HL-60 (cell line): ENCODE measurements around the gene TOP1.
"Not testable (repeated sequence)": the region's sequence is repeated elsewhere in the genome, so short reads cannot be mapped to it uniquely, and the experiment has no call there.

Experiments
- DNase-seq, 2 experiments: peaks; one replicate each; pipeline ENCODE4 v3.0.0-alpha.2; 2010 to 2020; ENCODE audit warnings: low read depth in 1 of 2, low spot score in 1 of 2
- H3K27ac ChIP-seq: fragments of 250-450 bp; sonication (Bioruptor Pico); replicated peaks from 2 replicates; pipeline ENCODE4 v1.5.1; 2020; ENCODE audit warnings: mild to moderate bottlenecking, moderate library complexity
- H3K27me3 ChIP-seq: fragments of 250-450 bp; sonication (Bioruptor Pico); 2 replicates; pipeline ENCODE4 v1.5.1; 2021; ENCODE audit warnings: mild to moderate bottlenecking, moderate library complexity; ENCODE audit not compliant: insufficient read depth, poor library complexity, severe bottlenecking
- H3K4me3 ChIP-seq: replicated peaks from 2 replicates; pipeline ENCODE4 v1.5.1; 2011; ENCODE audit warnings: mild to moderate bottlenecking, control low read depth, low read length; ENCODE audit not compliant: insufficient read depth
- CTCF ChIP-seq: IDR thresholded peaks from one replicate; pipeline ENCODE4 v1.5.1; 2011; ENCODE audit warnings: low read length, control low read depth, inconsistent platforms; ENCODE audit not compliant: insufficient read depth
- GABPA ChIP-seq: IDR thresholded peaks from 2 replicates; pipeline ENCODE4 v1.6.1; 2012; ENCODE audit warnings: low read depth
- POLR2AphosphoS5 ChIP-seq: IDR thresholded peaks from 2 replicates; pipeline ENCODE4 v1.6.1; 2012; ENCODE audit warnings: low read depth
- SPI1 ChIP-seq: IDR thresholded peaks from 2 replicates; pipeline ENCODE4 v1.6.1; 2012; ENCODE audit warnings: low read depth, mild to moderate bottlenecking, borderline replicate concordance
- TF ChIP-seq, protein P1 (sequence below): IDR thresholded peaks from 2 replicates; pipeline ENCODE4 v1.6.1; 2012; ENCODE audit warnings: low read depth; ENCODE audit not compliant: insufficient replicate concordance

TOP1 gene

GRCh38 chr20:41003143-41003935 lies 25.3 kb upstream of the TOP1 start:
- H3K27ac ChIP-seq: peak overlapping the region; percentile 81
- DNase-seq: peak; percentile 80 to 85
- peak; percentile 64; the same call in 1 of the 2 replicates for TF ChIP-seq SPI1
- TF ChIP-seq GABPA: no peak
- TF ChIP-seq, protein P1, sequence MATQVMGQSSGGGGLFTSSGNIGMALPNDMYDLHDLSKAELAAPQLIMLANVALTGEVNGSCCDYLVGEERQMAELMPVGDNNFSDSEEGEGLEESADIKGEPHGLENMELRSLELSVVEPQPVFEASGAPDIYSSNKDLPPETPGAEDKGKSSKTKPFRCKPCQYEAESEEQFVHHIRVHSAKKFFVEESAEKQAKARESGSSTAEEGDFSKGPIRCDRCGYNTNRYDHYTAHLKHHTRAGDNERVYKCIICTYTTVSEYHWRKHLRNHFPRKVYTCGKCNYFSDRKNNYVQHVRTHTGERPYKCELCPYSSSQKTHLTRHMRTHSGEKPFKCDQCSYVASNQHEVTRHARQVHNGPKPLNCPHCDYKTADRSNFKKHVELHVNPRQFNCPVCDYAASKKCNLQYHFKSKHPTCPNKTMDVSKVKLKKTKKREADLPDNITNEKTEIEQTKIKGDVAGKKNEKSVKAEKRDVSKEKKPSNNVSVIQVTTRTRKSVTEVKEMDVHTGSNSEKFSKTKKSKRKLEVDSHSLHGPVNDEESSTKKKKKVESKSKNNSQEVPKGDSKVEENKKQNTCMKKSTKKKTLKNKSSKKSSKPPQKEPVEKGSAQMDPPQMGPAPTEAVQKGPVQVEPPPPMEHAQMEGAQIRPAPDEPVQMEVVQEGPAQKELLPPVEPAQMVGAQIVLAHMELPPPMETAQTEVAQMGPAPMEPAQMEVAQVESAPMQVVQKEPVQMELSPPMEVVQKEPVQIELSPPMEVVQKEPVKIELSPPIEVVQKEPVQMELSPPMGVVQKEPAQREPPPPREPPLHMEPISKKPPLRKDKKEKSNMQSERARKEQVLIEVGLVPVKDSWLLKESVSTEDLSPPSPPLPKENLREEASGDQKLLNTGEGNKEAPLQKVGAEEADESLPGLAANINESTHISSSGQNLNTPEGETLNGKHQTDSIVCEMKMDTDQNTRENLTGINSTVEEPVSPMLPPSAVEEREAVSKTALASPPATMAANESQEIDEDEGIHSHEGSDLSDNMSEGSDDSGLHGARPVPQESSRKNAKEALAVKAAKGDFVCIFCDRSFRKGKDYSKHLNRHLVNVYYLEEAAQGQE: no peak
- no peak overlapping the region for H3K4me3 ChIP-seq
- no peaks in the 10 kb centered on the region for H3K27me3 ChIP-seq

DNA sequence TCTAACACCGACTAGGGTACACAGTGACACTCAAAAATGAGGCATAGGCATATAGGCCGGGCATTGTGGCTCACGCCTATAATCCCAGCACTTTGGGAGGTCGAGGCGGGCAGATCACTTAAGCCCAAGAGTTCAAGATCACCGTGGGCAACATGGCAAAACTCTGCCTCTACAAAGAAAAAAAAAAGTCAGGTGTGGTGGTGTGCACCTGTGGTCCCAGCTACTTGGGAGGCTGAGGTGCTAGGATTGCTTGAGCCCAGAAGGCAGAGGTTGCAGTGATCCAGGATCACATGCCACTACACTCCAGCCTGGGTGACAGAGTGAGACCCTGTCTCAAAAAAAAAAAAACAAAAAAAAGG lies 24.7 kb upstream of the TOP1 start:
- not testable (repeated sequence) for H3K4me3 ChIP-seq, DNase-seq, H3K27me3 ChIP-seq
- H3K27ac ChIP-seq: peak overlapping the region; percentile 81

DNA sequence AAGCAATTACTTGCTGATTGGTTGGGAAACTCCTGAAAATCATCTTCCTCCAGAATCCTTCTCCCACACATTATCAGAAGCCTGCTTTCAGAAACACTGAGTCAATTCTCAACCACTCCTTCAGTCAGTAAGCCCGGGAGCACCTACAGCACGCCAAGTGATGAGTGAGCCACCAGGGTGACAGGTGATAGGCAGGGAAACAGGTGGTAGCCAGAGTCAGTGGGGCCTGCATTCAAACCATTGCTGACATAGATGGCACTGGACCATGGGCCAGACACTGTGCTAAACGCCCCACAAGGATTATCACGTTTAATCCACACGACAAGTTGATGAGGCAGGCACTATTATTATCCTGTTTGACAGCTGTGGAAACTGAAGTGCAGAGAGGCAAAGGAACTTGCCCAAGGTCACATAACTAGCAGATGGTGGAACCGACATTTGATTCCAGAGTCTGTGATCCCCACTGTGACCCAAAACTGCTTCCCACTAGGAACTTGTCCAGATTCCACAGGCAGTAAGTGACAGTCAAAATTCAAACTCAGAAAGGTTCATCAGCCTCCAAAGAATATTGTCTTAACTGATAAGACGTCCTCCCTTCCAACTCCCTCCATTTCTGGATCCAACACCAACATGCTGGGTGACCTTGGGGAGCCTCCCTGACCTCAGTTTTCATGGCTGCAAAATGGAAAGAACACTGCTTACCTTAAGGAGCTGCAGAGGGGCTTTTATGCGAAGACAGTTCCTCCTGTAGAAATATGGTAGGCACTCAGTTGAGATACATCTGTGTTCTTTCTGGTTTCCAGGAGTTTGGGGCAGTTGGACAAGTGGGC lies 23.9 kb upstream of the TOP1 start:
- TF ChIP-seq CTCF (no peak), POLR2AphosphoS5 (no peak), GABPA (no peak), SPI1 (no peak)
- TF ChIP-seq, protein P1: no peak
- no peak for DNase-seq
- Histone ChIP-seq H3K27ac (no peak overlapping the region), H3K4me3 (no peak overlapping the region), H3K27me3 (no peaks in the 10 kb centered on the region)

GRCh38 chr20:41005361-41005729 lies 23.3 kb upstream of the TOP1 start:
- no peaks in the 10 kb centered on the region for H3K27me3 ChIP-seq
- no peak for TF ChIP-seq CTCF
- DNase-seq: no peak

More at GRCh38 chr20:41005361-41005729, 23.3 kb upstream of the TOP1 start:
- Histone ChIP-seq H3K4me3 (no peak overlapping the region), H3K27ac (no peak overlapping the region)
